Lower leg skin (tissue), 3 donors: ENCODE results near the gene DESI1.

ENCODE experiments used
- POLR2A ChIP-seq, 2 donors: fragments of 450-650 bp; IDR thresholded peaks; one replicate each; pipeline ENCODE4 v1.6.1; 2016 to 2017; ENCODE audit warnings: antibody characterized with exemption in 2 of 2, mild to moderate bottlenecking in 1 of 2, moderate library complexity in 1 of 2
- TF ChIP-seq, protein P1 (sequence below), 3 donors: fragments of 450-650 bp; IDR thresholded peaks; one replicate each; pipeline ENCODE4 v1.5.1; 2016; ENCODE audit warnings: antibody characterized with exemption in 3 of 3, mild to moderate bottlenecking in 3 of 3, moderate library complexity in 2 of 3

DNA sequence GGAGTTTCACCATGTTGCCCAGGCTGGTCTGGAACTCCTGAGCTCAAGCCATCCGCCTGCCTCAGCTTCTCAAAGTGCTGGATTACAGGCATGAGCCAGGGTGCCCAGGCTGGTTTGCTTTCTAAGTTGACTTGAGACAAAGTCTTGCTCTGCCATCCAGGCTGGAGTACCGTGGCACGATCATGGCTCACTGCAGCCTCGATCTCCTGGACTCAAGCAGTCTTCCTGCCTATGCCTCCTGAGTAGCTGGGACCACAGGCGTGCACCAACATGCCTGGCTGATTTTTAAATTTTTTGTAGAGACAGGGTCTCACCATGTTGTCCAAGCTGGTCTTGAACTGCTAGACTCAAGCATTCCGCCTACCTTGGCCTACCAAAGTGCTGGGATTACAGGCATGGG lies 36.9 kb upstream of the DESI1 start:
- TF ChIP-seq, protein P1, sequence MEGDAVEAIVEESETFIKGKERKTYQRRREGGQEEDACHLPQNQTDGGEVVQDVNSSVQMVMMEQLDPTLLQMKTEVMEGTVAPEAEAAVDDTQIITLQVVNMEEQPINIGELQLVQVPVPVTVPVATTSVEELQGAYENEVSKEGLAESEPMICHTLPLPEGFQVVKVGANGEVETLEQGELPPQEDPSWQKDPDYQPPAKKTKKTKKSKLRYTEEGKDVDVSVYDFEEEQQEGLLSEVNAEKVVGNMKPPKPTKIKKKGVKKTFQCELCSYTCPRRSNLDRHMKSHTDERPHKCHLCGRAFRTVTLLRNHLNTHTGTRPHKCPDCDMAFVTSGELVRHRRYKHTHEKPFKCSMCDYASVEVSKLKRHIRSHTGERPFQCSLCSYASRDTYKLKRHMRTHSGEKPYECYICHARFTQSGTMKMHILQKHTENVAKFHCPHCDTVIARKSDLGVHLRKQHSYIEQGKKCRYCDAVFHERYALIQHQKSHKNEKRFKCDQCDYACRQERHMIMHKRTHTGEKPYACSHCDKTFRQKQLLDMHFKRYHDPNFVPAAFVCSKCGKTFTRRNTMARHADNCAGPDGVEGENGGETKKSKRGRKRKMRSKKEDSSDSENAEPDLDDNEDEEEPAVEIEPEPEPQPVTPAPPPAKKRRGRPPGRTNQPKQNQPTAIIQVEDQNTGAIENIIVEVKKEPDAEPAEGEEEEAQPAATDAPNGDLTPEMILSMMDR (IDR thresholded peaks at IDR 0.05): no peak
- TF ChIP-seq POLR2A (IDR thresholded peaks at IDR 0.05): no peak
